Measurements from ENCODE around the gene SHROOM2.

- TF ChIP-seq CTCF (IDR thresholded peaks at IDR 0.05) (no peak), POLR2A (IDR thresholded peaks at IDR 0.05) (no peak)
Measured at GRCh38 chrX:9847071-9847470, 60.8 kb downstream of the SHROOM2 start.

Measured in gastroesophageal sphincter (tissue), 3 donors.